Trophoblast cell (in vitro differentiated cells and primary cell): ENCODE data around the gene COL13A1.

Experiments used
- DNase-seq, 2 donors: peaks; one replicate each; pipeline ENCODE4 v3.0.0-alpha.2; 2016
- H2AFZ ChIP-seq: 2 replicates; pipeline ENCODE4 v1.6.1; 2013; ENCODE audit warnings: low read length, moderate library complexity, mild to moderate bottlenecking; ENCODE audit not compliant: insufficient read depth, poor library complexity
- H2AK5ac ChIP-seq: 2 replicates; pipeline ENCODE4 v1.6.1; 2013; ENCODE audit warnings: mild to moderate bottlenecking, low read length
- H2BK120ac ChIP-seq: 2 replicates; pipeline ENCODE4 v1.6.1; 2013; ENCODE audit warnings: low read length, mild to moderate bottlenecking, moderate library complexity; ENCODE audit not compliant: insufficient read depth, poor library complexity
- H2BK12ac ChIP-seq: 2 replicates; pipeline ENCODE4 v1.6.1; 2013; ENCODE audit warnings: mild to moderate bottlenecking, low read length, moderate library complexity
- H2BK5ac ChIP-seq: 2 replicates; pipeline ENCODE4 v1.6.1; 2013; ENCODE audit warnings: low read length, low read depth, moderate library complexity, mild to moderate bottlenecking; ENCODE audit not compliant: poor library complexity
- H3K14ac ChIP-seq: 2 replicates; pipeline ENCODE4 v1.6.1; 2013; ENCODE audit warnings: mild to moderate bottlenecking, low read length
- H3K18ac ChIP-seq: 2 replicates; pipeline ENCODE4 v1.6.1; 2013; ENCODE audit warnings: mild to moderate bottlenecking, low read length
- H3K23ac ChIP-seq: 2 replicates; pipeline ENCODE4 v1.6.1; 2013; ENCODE audit warnings: low read length
- H3K27ac ChIP-seq: 2 replicates; pipeline ENCODE4 v1.5.1; 2013; ENCODE audit warnings: low read depth, mild to moderate bottlenecking, inconsistent platforms, low read length, moderate library complexity
- H3K27me3 ChIP-seq: 2 replicates; pipeline ENCODE4 v1.6.1; 2013; ENCODE audit warnings: inconsistent platforms, mild to moderate bottlenecking, low read length, moderate library complexity; ENCODE audit not compliant: insufficient read depth
- H3K36me3 ChIP-seq, 2 experiments: 1 replicate in 1 of 2; 2 replicates in 1 of 2; pipeline ENCODE4 v1.6.1; 2013; ENCODE audit warnings: low read length in 2 of 2, mild to moderate bottlenecking in 2 of 2, moderate library complexity in 1 of 2; ENCODE audit not compliant: insufficient read depth in 2 of 2, control insufficient read depth in 1 of 2
- H3K4ac ChIP-seq: 2 replicates; pipeline ENCODE4 v1.6.1; 2013; ENCODE audit warnings: low read depth, mild to moderate bottlenecking, low read length, moderate library complexity
- H3K4me1 ChIP-seq, 2 experiments: 1 replicate in 1 of 2; 2 replicates in 1 of 2; pipeline ENCODE4 v1.6.1; 2013; ENCODE audit warnings: low read length in 2 of 2, mild to moderate bottlenecking in 2 of 2, moderate library complexity in 1 of 2; ENCODE audit not compliant: insufficient read depth in 2 of 2, control insufficient read depth in 1 of 2
- H3K4me2 ChIP-seq: 2 replicates; pipeline ENCODE4 v1.6.1; 2013; ENCODE audit warnings: inconsistent platforms, mild to moderate bottlenecking, low read length, moderate library complexity
- H3K4me3 ChIP-seq: 2 replicates; pipeline ENCODE4 v1.5.1; 2013; ENCODE audit warnings: mild to moderate bottlenecking, low read depth, low read length, inconsistent platforms
- H3K79me1 ChIP-seq: one replicate; pipeline ENCODE4 v1.6.1; 2013; ENCODE audit warnings: low read length
- H3K79me2 ChIP-seq: 2 replicates; pipeline ENCODE4 v1.6.1; 2013; ENCODE audit warnings: low read length, mild to moderate bottlenecking; ENCODE audit not compliant: control insufficient read depth, insufficient read depth, poor library complexity
- H3K9ac ChIP-seq: 2 replicates; pipeline ENCODE4 v1.6.1; 2013; ENCODE audit warnings: mild to moderate bottlenecking, low read length
- H3K9me3 ChIP-seq: 2 replicates; pipeline ENCODE4 v1.6.1; 2013; ENCODE audit warnings: low read depth, mild to moderate bottlenecking, control low read depth, inconsistent platforms, low read length; ENCODE audit not compliant: insufficient read depth
- H4K12ac ChIP-seq: 2 replicates; pipeline ENCODE4 v1.6.1; 2013; ENCODE audit warnings: low read depth, mild to moderate bottlenecking, low read length, moderate library complexity
- H4K8ac ChIP-seq: 2 replicates; pipeline ENCODE4 v1.6.1; 2013; ENCODE audit warnings: low read depth, mild to moderate bottlenecking, low read length, moderate library complexity
- H4K91ac ChIP-seq: one replicate; pipeline ENCODE4 v1.6.1; 2013; ENCODE audit warnings: low read depth, mild to moderate bottlenecking, low read length, moderate library complexity
- WGBS: extraction: QIAGEN DNeasy Blood & Tissue Kit; methylation state at CpG from one replicate; pipeline ENCODE4 v1.1.7; 2013; ENCODE audit warnings: missing lambda C conversion rate; ENCODE audit not compliant: insufficient read length, insufficient coverage; ENCODE audit errors: extremely low coverage; 5-methylcytosine and 5-hydroxymethylcytosine counted together

COL13A1 gene

GRCh38 chr10:69842882-69843281 is 41.2 kb downstream of the COL13A1 start:
- no peak overlapping the region for H4K91ac ChIP-seq
- no peaks in the 10 kb centered on the region for H3K79me1 ChIP-seq
- H3K9me3 ChIP-seq: no peaks in the 10 kb centered on the region
- DNase-seq: no peak
- no peak overlapping the region for H4K12ac ChIP-seq
- no peak overlapping the region for H3K14ac ChIP-seq
- H3K9ac ChIP-seq: no peak overlapping the region
- H4K8ac ChIP-seq: no peak overlapping the region
- H2BK12ac ChIP-seq: no peak overlapping the region
- H2BK120ac ChIP-seq: no peak overlapping the region
- whole genome bisulfite sequencing: no CpG with 5 or more reads among the region's 10 CpGs
- no peaks in the 10 kb centered on the region for H3K79me2 ChIP-seq
- H3K4ac ChIP-seq: no peak overlapping the region
- no peak overlapping the region for H3K4me3 ChIP-seq
- no peaks in the 10 kb centered on the region for H3K27me3 ChIP-seq
- H2AK5ac ChIP-seq: no peak overlapping the region
- H3K18ac ChIP-seq: no peak overlapping the region
- H3K23ac ChIP-seq: no peak overlapping the region
- no peaks in the 10 kb centered on the region for H3K36me3 ChIP-seq
- H3K4me1 ChIP-seq: peaks cover 32 to 35% of the 10 kb centered on the region in 2 experiments
- H3K27ac ChIP-seq: no peak overlapping the region
- H2BK5ac ChIP-seq: no peak overlapping the region
- H2AFZ ChIP-seq: no peak overlapping the region
- H3K4me2 ChIP-seq: no peak overlapping the region

DNA sequence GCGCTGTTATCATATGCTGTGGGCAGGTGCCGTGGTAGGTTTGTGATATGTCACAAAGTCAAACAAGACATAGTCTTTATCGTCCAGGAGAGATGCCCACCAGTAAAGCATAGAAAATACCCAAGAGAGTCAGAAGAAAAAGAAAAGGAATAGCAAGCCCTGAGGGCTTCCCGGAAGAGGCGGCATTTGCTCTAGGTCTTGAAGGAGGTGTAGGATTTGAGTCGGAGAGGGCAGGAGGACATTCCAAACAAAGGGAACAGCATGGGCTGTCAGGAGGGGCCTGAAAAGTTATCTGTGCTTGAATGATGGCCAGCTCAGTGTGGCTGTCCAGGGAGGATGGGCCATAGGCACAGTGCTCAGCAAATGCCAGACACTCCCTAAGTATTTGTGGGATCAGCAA is 42.2 kb downstream of the COL13A1 start:
- Histone ChIP-seq H3K18ac (no peak overlapping the region), H3K23ac (no peak overlapping the region), H3K36me3 (no peaks in the 10 kb centered on the region), H4K12ac (no peak overlapping the region), H3K9me3 (no peaks in the 10 kb centered on the region), H3K79me1 (no peaks in the 10 kb centered on the region), H3K4me2 (no peak overlapping the region), H3K79me2 (no peaks in the 10 kb centered on the region), H3K4me1 (peaks cover 29 to 30% of the 10 kb centered on the region in 2 experiments), H2BK12ac (no peak overlapping the region), H3K14ac (no peak overlapping the region), H4K8ac (no peak overlapping the region), H2AFZ (no peak overlapping the region), H3K4ac (no peak overlapping the region), H3K9ac (no peak overlapping the region), H3K27ac (no peak overlapping the region), H3K4me3 (no peak overlapping the region), H2AK5ac (no peak overlapping the region), H4K91ac (no peak overlapping the region), H2BK5ac (no peak overlapping the region), H3K27me3 (no peaks in the 10 kb centered on the region), H2BK120ac (no peak overlapping the region)
- DNase-seq: no peak
- WGBS: no CpG with 5 or more reads among the region's 6 CpGs

DNA sequence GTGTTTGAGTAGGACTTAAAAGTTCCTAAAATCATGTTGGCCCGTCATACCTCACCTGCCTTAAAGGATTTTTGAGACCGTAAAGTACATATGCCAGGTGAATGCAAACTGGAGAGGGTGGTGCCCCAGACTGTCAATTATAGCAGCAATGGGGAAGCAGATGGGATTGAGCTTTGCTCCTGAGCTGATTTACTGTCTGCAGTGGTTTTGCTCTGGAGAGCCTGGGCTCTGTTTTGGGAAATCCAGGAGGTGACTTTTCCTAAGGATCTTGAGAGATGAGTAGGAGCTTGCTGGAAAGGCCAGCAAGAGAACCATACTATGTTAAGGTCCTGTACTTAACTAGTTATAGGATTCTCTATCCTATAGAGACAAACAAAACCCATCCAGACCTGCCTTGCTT is 43.0 kb downstream of the COL13A1 start:
- H4K8ac ChIP-seq: no peak overlapping the region
- H2AK5ac ChIP-seq: no peak overlapping the region
- no peak overlapping the region for H3K9ac ChIP-seq
- no peak overlapping the region for H3K27ac ChIP-seq
- H3K4me3 ChIP-seq: no peak overlapping the region
- no peak overlapping the region for H3K14ac ChIP-seq
- H3K27me3 ChIP-seq: no peaks in the 10 kb centered on the region
- no peak overlapping the region for H3K23ac ChIP-seq
- whole genome bisulfite sequencing: no CpG with 5 or more reads among the region's 2 CpGs
- H3K9me3 ChIP-seq: no peaks in the 10 kb centered on the region
- H3K18ac ChIP-seq: no peak overlapping the region
- no peak overlapping the region for H3K4ac ChIP-seq
- H2BK120ac ChIP-seq: no peak overlapping the region
- no peak overlapping the region for H2BK12ac ChIP-seq
- no peaks in the 10 kb centered on the region for H3K79me2 ChIP-seq
- no peaks in the 10 kb centered on the region for H3K36me3 ChIP-seq
- H3K79me1 ChIP-seq: no peaks in the 10 kb centered on the region
- H3K4me1 ChIP-seq: peaks cover 25% of the 10 kb centered on the region in 2 experiments
- no peak overlapping the region for H4K12ac ChIP-seq
- H4K91ac ChIP-seq: no peak overlapping the region
- H2BK5ac ChIP-seq: no peak overlapping the region
- no peak for DNase-seq
- no peak overlapping the region for H3K4me2 ChIP-seq
- H2AFZ ChIP-seq: no peak overlapping the region

DNA sequence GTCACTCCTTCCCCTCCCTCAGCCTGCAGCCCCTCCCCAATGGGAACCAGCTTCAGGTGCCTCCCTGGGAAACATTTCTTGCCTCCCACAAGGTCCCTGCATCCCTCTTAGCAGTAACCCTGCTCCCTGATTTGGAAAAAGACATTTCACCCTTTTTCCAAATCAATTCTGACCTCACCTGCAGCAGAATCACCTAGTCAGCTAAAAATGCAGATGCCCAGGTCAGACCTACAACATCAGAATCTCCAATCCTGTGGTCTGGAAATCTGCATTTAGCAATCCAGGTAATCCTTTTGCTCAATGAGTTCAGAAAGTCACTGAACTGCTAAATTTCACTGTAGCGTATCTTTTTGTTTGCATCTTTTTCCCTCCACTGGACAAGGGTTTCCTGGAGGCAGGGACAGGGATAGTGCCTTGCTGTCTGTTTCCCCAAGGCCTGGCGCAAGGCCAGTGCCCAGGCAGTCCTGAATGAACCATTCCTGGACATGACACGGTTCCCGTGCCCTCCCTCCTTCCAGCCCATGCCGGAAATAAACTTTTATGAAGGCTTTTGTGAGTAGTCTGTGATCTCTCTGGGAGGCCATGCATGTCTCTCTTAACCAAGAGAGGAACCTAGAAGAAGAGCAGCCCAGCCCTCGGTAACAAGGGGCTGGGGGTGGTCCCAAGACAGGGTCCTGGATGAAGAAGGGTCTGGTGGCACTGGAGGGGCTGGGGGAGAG is 44.0 kb downstream of the COL13A1 start:
- Histone ChIP-seq H3K23ac (no peak overlapping the region), H3K4me2 (no peak overlapping the region), H2BK5ac (no peak overlapping the region), H2BK12ac (no peak overlapping the region), H2AK5ac (no peak overlapping the region), H3K9ac (no peak overlapping the region), H4K8ac (no peak overlapping the region), H3K4me3 (no peak overlapping the region), H3K9me3 (no peaks in the 10 kb centered on the region), H3K4ac (no peak overlapping the region), H3K36me3 (no peaks in the 10 kb centered on the region), H2AFZ (no peak overlapping the region), H3K79me1 (no peaks in the 10 kb centered on the region), H3K4me1 (peaks cover 16 to 19% of the 10 kb centered on the region in 2 experiments), H3K18ac (no peak overlapping the region), H3K79me2 (no peaks in the 10 kb centered on the region), H3K27me3 (no peaks in the 10 kb centered on the region), H3K27ac (no peak overlapping the region), H4K12ac (no peak overlapping the region), H2BK120ac (no peak overlapping the region), H3K14ac (no peak overlapping the region), H4K91ac (no peak overlapping the region)
- WGBS: no CpG with 5 or more reads among the region's 6 CpGs
- DNase-seq: no peak
